Skin epidermis (tissue), 12 donors: ENCODE results near the gene SLC66A1.

Experiments used
- H3K27ac ChIP-seq, 21 experiments: fragments of 200-600 bp; sonication (generic) in 11 of 21; one replicate each; pipeline ENCODE4 v1.5.0; 2020; ENCODE audit warnings: mild to moderate bottlenecking in 3 of 21, inconsistent platforms in 2 of 21, moderate library complexity in 2 of 21
- H3K4me3 ChIP-seq, 7 experiments: fragments of 200-600 bp; sonication (generic) in 2 of 7; one replicate each; pipeline ENCODE4 v1.5.0; 2020; ENCODE audit warnings: inconsistent platforms in 2 of 7, mild to moderate bottlenecking in 2 of 7, moderate library complexity in 1 of 7

Gene SLC66A1

GRCh38 chr1:19322481-19322880 lies 10.4 kb downstream of the SLC66A1 start:
- Histone ChIP-seq H3K4me3 (no peak overlapping the region), H3K27ac (no peak overlapping the region)

GRCh38 chr1:19323987-19324664 lies 12.0 kb downstream of the SLC66A1 start:
- H3K4me3 ChIP-seq: no peak overlapping the region
- H3K27ac ChIP-seq: no peak overlapping the region

GRCh38 chr1:19324665-19324990 lies 12.5 kb downstream of the SLC66A1 start:
- no peak overlapping the region for H3K27ac ChIP-seq
- no peak overlapping the region for H3K4me3 ChIP-seq

- H3K4me3 ChIP-seq: no peak overlapping the region
- H3K27ac ChIP-seq: no peak overlapping the region
Measured at GRCh38 chr1:19325368-19325957, 13.3 kb downstream of the SLC66A1 start.

GRCh38 chr1:19325958-19326747 lies 14.0 kb downstream of the SLC66A1 start:
- no peak overlapping the region for H3K4me3 ChIP-seq
- no peak overlapping the region for H3K27ac ChIP-seq

- Histone ChIP-seq H3K27ac (no peak overlapping the region), H3K4me3 (no peak overlapping the region)
Measured at GRCh38 chr1:19326748-19327065, 14.6 kb downstream of the SLC66A1 start.

- Histone ChIP-seq H3K4me3 (no peak overlapping the region), H3K27ac (no peak overlapping the region)
Measured at GRCh38 chr1:19327301-19327700, 15.2 kb downstream of the SLC66A1 start.

GRCh38 chr1:19327736-19328135 lies 15.6 kb downstream of the SLC66A1 start:
- H3K27ac ChIP-seq: no peak overlapping the region

GRCh38 chr1:19328486-19328885 lies 16.4 kb downstream of the SLC66A1 start:
- Histone ChIP-seq H3K4me3 (no peak overlapping the region), H3K27ac (no peak overlapping the region)

More at GRCh38 chr1:19327736-19328135, 15.6 kb downstream of the SLC66A1 start:
- no peak overlapping the region for H3K4me3 ChIP-seq

GRCh38 chr1:19329188-19329587 lies 17.1 kb downstream of the SLC66A1 start:
- H3K4me3 ChIP-seq: no peak overlapping the region
- no peak overlapping the region for H3K27ac ChIP-seq

- Histone ChIP-seq H3K4me3 (no peak overlapping the region), H3K27ac (no peak overlapping the region)
Measured at GRCh38 chr1:19329611-19330010, 17.5 kb downstream of the SLC66A1 start.

- no peak overlapping the region for H3K27ac ChIP-seq
Measured at GRCh38 chr1:19330449-19331135, 18.5 kb downstream of the SLC66A1 start.

GRCh38 chr1:19331262-19331878 lies 19.2 kb downstream of the SLC66A1 start:
- H3K27ac ChIP-seq: no peak overlapping the region
- H3K4me3 ChIP-seq: no peak overlapping the region

More at GRCh38 chr1:19330449-19331135, 18.5 kb downstream of the SLC66A1 start:
- no peak overlapping the region for H3K4me3 ChIP-seq

- Histone ChIP-seq H3K27ac (no peak overlapping the region), H3K4me3 (no peak overlapping the region)
Measured at GRCh38 chr1:19332832-19333231, 20.7 kb downstream of the SLC66A1 start.

GRCh38 chr1:19333587-19334354 lies 21.6 kb downstream of the SLC66A1 start:
- H3K4me3 ChIP-seq: no peak overlapping the region
- H3K27ac ChIP-seq: no peak overlapping the region

- peak overlapping the region in 1 of 21 experiments; percentile 11 for H3K27ac ChIP-seq
Measured at GRCh38 chr1:19336543-19336942, 24.4 kb downstream of the SLC66A1 start.

GRCh38 chr1:19337289-19337688 lies 25.2 kb downstream of the SLC66A1 start:
- Histone ChIP-seq H3K4me3 (no peak overlapping the region), H3K27ac (no peak overlapping the region)

More at GRCh38 chr1:19336543-19336942, 24.4 kb downstream of the SLC66A1 start:
- H3K4me3 ChIP-seq: no peak overlapping the region

GRCh38 chr1:19338323-19338762 lies 26.2 kb downstream of the SLC66A1 start:
- Histone ChIP-seq H3K4me3 (no peak overlapping the region), H3K27ac (no peak overlapping the region)

- Histone ChIP-seq H3K27ac (no peak overlapping the region), H3K4me3 (no peak overlapping the region)
Measured at GRCh38 chr1:19339214-19339861, 27.2 kb downstream of the SLC66A1 start.
